Mucosa of rectum (tissue), 2 donors: ENCODE measurements around the gene LETM1.

ENCODE experiments used
- H3K27ac ChIP-seq, 2 donors: one replicate each; pipeline ENCODE4 v1.7.0; 2013; ENCODE audit warnings: inconsistent platforms in 2 of 2, low read depth in 2 of 2, low read length in 2 of 2
- H3K27me3 ChIP-seq, 2 donors: one replicate each; pipeline ENCODE4 v1.7.0; 2013; ENCODE audit warnings: low read length in 2 of 2; ENCODE audit not compliant: control insufficient read depth in 2 of 2, insufficient read depth in 2 of 2
- H3K36me3 ChIP-seq, 2 donors: one replicate each; pipeline ENCODE4 v1.7.0; 2013; ENCODE audit warnings: low read length in 2 of 2; ENCODE audit not compliant: control insufficient read depth in 2 of 2, insufficient read depth in 2 of 2
- H3K4me1 ChIP-seq, 2 donors: one replicate each; pipeline ENCODE4 v1.7.0; 2013; ENCODE audit warnings: low read length in 2 of 2, mild to moderate bottlenecking in 1 of 2; ENCODE audit not compliant: control insufficient read depth in 2 of 2, insufficient read depth in 2 of 2
- H3K4me3 ChIP-seq, 2 donors: one replicate each; pipeline ENCODE4 v1.7.0; 2013; ENCODE audit warnings: low read length in 2 of 2
- H3K9ac ChIP-seq, 2 donors: one replicate each; pipeline ENCODE4 v1.7.0; 2013; ENCODE audit warnings: low read length in 2 of 2, low read depth in 1 of 2, mild to moderate bottlenecking in 1 of 2
- H3K9me3 ChIP-seq, 2 donors: one replicate each; pipeline ENCODE4 v1.7.0; 2013; ENCODE audit warnings: low read length in 2 of 2; ENCODE audit not compliant: control insufficient read depth in 2 of 2
- donor health status: healthy.
- donor health status: Normal muscosa, but diverticular disease.

LETM1 gene

DNA sequence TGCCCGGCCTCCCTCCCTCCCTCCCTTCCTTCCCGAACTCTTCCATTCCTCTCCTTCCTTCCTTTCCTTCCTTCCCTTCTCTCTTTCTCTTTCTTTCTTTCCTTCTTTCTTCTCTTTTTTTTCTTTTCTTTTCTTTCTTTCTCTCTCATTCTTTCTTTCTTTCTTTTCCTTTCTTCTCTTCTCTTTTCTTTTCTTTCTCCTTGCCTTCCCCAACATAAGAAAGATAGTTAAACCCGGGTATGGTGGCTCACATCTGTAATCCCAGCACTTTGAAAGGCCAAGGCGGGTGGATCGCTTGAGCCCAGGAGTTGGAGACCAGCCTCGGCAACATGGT lies 40.7 kb upstream of the LETM1 start:
- Histone ChIP-seq H3K27me3 (no peaks in the 10 kb centered on the region), H3K9me3 (no peaks in the 10 kb centered on the region), H3K9ac (no peak overlapping the region), H3K27ac (no peak overlapping the region), H3K4me1 (no peaks in the 10 kb centered on the region), H3K4me3 (no peak overlapping the region), H3K36me3 (peaks cover 8 to 18% of the 10 kb centered on the region in 2 donors)

DNA sequence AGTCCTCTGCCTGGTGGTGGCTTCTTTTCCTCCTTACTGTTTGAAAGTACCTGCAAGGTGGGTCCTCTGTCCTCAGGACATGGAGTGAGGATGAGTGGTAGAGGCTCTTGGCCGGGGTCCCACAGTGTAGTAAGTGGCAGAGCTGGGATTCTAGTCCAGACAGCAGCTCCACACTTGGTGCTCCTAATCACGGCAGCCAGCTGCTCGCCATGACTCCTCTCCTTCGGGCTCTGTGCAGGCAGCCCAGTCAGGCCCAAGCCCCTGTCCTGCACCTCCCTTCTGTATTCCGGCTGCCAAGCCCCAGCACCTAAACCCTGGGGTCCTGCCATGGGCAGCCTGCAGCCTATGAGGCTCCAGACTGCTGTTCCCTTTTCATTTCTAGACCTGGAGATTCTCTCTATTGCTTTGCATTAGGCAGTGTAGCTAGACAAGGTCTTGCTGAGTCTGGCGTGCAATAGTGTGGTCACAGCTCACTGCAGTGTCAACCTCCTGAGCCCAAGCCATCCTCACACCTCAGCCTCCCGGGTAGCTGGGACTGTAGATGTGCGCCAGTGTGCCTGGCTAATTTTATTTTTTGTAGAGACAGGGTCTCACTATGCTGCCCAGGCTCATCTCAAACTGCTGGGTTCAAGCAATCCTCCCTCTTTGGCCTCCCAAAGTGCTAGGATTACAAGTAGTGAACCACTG lies 40.2 kb upstream of the LETM1 start:
- no peak overlapping the region for H3K27ac ChIP-seq
- no peaks in the 10 kb centered on the region for H3K4me1 ChIP-seq
- H3K9me3 ChIP-seq = no peaks in the 10 kb centered on the region
- no peak overlapping the region for H3K9ac ChIP-seq
- H3K4me3 ChIP-seq = no peak overlapping the region
- H3K27me3 ChIP-seq = no peaks in the 10 kb centered on the region
- H3K36me3 ChIP-seq = peaks cover 5 to 13% of the 10 kb centered on the region in 2 donors

DNA sequence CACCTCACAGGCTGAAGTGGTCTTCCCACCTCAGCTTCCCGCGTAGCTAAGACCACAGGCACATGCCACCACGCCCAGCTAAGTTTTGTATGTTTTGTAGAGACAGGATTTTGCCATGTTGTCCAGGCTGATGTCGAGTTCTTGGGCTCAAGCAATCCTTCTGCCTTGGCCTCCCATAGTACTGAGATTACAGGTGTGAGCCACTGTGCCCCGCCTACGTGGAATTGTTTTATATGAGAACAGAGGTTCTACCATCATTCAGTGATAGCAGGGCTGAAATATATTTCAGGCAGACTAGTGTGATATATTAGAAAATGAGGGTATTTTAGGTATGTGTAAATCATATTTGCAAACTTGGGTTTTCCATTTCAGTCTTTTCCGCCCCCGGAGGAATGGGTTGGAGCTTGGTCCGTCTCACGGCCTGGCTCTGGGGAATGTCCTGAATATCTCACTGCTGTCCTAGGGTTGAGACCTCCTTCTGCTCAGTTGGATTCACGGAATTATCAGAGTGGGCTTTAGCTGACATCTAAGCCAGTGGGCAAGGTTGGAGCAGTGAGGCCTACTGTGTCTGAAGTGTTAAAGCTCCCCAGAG lies 35.1 kb upstream of the LETM1 start:
- H3K27me3 ChIP-seq = no peaks in the 10 kb centered on the region
- H3K27ac ChIP-seq = no peak overlapping the region
- peaks cover 5 to 6% of the 10 kb centered on the region in 2 donors for H3K4me1 ChIP-seq
- H3K9ac ChIP-seq = no peak overlapping the region
- H3K9me3 ChIP-seq = no peaks in the 10 kb centered on the region
- H3K4me3 ChIP-seq = no peak overlapping the region
- peaks cover 0 to 5% of the 10 kb centered on the region in 2 donors for H3K36me3 ChIP-seq

DNA sequence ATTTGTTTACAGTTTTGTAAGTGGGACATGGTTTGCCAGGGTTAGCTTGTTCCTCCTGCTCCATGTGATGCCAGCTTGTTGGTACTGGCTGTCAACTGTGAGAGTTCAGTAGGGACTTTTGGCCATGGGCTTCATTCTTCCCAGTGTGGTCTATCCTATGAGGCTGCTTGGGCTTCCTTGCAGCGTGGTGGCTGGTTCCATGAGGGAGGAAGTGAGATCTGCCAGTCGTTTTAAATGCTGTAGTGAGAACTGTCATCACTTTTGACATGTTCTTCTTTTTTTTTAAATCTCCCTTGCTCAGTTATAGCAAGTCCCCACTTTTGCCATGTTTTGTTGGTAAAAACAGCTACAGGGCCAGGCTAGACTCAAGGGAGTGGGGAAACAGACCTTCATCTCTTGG lies 31.1 kb upstream of the LETM1 start:
- Histone ChIP-seq H3K9ac (peak overlapping the region in 1 of 2 donors; percentile 17), H3K27me3 (no peaks in the 10 kb centered on the region), H3K9me3 (no peaks in the 10 kb centered on the region), H3K36me3 (no peaks in the 10 kb centered on the region), H3K27ac (peak overlapping the region; percentile 57 to 58), H3K4me3 (no peak overlapping the region), H3K4me1 (peaks cover 7 to 14% of the 10 kb centered on the region in 2 donors)

DNA sequence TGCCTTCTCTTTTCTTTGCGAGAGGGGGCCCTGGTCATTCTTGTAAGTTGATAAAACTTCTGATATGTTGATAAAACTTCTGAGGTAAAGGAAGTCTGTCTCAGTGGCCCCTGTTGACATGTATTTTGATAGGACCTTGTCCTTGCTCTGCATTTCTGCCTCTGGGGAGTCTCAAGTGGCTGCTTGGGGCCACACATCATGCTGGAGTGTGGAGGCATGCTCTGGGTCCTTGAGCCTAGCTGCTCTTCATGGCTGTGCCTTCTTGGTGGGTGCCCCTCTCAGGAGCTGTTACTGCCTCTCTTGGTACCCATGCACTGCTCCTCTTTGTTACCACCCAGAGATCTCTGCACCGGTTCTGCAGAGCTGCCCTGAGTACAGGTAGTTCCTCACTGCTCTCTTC lies 29.5 kb upstream of the LETM1 start:
- H3K27me3 ChIP-seq = no peaks in the 10 kb centered on the region
- H3K4me1 ChIP-seq = peaks cover 14 to 28% of the 10 kb centered on the region in 2 donors
- no peak overlapping the region for H3K4me3 ChIP-seq
- no peak overlapping the region for H3K9ac ChIP-seq
- H3K27ac ChIP-seq = no peak overlapping the region
- H3K36me3 ChIP-seq = no peaks in the 10 kb centered on the region
- no peaks in the 10 kb centered on the region for H3K9me3 ChIP-seq

DNA sequence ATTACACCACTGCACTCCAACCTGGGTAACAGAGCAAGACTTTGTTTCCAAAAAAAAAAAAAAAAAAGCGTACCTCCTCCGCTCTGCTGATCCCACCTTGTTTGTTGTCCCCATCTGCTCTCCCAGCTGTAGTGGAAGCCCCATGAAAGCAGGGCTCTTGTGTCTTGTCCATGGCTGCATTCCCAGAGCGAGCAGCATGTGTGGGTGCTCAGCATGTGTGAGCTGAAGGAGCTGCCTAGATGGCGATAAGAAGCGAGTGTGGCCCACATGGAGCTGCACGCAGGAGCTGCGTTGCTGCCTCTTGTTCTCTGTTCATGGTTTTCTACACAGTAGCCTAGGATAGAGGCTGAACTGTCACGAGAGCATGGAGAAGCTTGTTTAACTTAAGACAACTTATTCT lies 27.6 kb upstream of the LETM1 start:
- no peak overlapping the region for H3K9ac ChIP-seq
- no peak overlapping the region for H3K4me3 ChIP-seq
- no peaks in the 10 kb centered on the region for H3K27me3 ChIP-seq
- H3K27ac ChIP-seq = no peak overlapping the region
- no peaks in the 10 kb centered on the region for H3K36me3 ChIP-seq
- no peaks in the 10 kb centered on the region for H3K9me3 ChIP-seq
- peaks cover 26 to 40% of the 10 kb centered on the region in 2 donors for H3K4me1 ChIP-seq

DNA sequence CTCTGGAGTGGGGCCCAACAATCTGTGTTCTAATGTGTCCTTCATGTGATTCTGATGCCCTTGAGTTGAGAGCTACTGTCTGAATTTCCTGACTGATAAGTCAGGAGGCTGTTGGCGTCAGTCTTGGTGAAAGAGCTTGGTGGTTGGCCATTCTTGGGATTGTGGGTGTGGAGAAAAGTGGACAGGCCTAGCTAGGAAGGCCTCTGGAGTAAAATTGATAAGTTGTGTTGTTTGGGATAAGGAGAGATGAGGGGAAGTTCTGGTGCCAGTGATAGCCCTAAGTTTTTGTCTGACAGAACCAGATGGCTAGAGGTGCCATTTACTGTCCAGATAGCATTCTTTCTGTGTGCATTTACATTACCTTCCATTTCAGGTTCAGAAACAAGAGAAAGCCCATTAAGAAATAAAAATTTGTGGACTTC lies 26.9 kb upstream of the LETM1 start:
- Histone ChIP-seq H3K36me3 (no peaks in the 10 kb centered on the region), H3K4me3 (no peak overlapping the region), H3K27ac (peak overlapping the region; percentile 3 to 12), H3K9me3 (no peaks in the 10 kb centered on the region), H3K27me3 (no peaks in the 10 kb centered on the region), H3K4me1 (peaks cover 26 to 43% of the 10 kb centered on the region in 2 donors), H3K9ac (peak overlapping the region in 1 of 2 donors; percentile 9)

DNA sequence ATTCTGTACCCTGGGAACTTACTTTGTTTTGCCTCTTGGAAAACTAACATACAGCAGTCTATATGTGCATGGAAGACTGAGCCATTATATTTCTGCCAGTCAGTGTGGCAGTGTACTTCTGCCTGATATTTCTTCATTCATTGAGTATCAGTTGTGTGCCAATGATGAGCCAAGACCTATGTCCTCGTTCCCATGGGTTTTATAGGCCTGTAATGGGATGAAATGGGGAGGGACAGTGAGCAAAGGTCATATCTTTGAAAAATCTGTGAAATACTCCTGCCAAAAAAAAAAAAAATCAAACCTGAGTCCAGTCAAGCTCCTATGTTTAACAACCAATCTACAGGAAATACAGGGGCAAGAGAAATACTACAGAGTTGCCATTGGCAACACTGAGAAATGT lies 24.4 kb upstream of the LETM1 start:
- peak overlapping the region; percentile 65 to 84 for H3K27ac ChIP-seq
- H3K4me1 ChIP-seq = peaks cover 23 to 37% of the 10 kb centered on the region in 2 donors
- H3K4me3 ChIP-seq = no peak overlapping the region
- no peaks in the 10 kb centered on the region for H3K27me3 ChIP-seq
- H3K36me3 ChIP-seq = no peaks in the 10 kb centered on the region
- no peaks in the 10 kb centered on the region for H3K9me3 ChIP-seq
- peak overlapping the region in 1 of 2 donors; percentile 26 for H3K9ac ChIP-seq

DNA sequence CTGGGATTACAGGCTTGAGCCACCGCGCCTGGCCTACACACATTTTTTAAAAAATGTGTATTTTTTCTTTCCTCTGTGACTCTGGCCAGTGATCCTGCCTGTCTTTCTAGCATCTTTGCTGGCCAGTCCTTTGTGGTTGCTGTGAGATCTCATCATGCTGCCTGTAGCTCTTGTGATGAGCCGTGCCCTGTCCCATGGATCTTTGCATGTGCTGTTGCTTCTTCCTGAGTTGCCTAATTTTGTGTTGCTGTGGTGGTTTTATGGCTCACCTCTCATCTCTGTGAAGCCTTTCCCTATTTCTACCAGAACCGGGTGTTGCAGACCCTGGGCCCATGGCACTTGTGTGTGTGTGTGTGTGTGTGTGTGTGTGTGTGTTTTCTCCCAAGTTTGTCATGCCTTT lies 23.5 kb upstream of the LETM1 start:
- no peaks in the 10 kb centered on the region for H3K36me3 ChIP-seq
- H3K4me3 ChIP-seq = no peak overlapping the region
- H3K9ac ChIP-seq = no peak overlapping the region
- peaks cover 23 to 42% of the 10 kb centered on the region in 2 donors for H3K4me1 ChIP-seq
- no peaks in the 10 kb centered on the region for H3K27me3 ChIP-seq
- H3K27ac ChIP-seq = peak overlapping the region in 1 of 2 donors; percentile 7
- no peaks in the 10 kb centered on the region for H3K9me3 ChIP-seq

DNA sequence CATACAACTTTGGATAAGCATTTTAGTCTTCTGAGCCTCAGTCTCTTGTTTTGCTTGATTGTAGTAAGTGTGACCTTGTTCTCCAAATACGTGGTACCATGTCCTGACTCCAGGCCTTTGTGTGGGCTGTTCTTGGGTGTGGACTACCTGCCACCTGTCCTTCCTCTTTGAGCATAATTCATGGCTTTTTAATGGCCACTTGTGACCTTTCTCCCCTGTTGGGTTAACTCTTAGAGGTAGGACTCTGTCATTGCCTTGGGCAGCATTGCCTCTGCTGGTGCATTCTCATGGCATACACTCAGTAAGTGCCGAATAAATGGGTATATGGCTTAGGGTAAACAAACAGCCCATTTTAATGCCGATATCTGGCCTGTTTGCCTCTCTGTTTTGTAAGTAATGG lies 18.2 kb upstream of the LETM1 start:
- H3K9ac ChIP-seq = peak overlapping the region in 1 of 2 donors; percentile 35

More for the DNA sequence above, 18.2 kb upstream of the LETM1 start:
- Histone ChIP-seq H3K4me3 (peak overlapping the region in 1 of 2 donors; percentile 27), H3K9me3 (no peaks in the 10 kb centered on the region), H3K4me1 (peaks cover 16 to 38% of the 10 kb centered on the region in 2 donors), H3K27ac (peak overlapping the region; percentile 56 to 91), H3K36me3 (no peaks in the 10 kb centered on the region), H3K27me3 (no peaks in the 10 kb centered on the region)
